IPS-15b (cell line): ENCODE results near the gene C15orf62.

Experiments
- H3K27me3 ChIP-seq: one replicate; pipeline ENCODE4 v1.6.1; 2013; ENCODE audit warnings: low read length; ENCODE audit not compliant: control insufficient read depth, insufficient read depth
- H3K36me3 ChIP-seq: one replicate; pipeline ENCODE4 v1.6.1; 2013; ENCODE audit warnings: low read length; ENCODE audit not compliant: control insufficient read depth, insufficient read depth
- H3K4me1 ChIP-seq: one replicate; pipeline ENCODE4 v1.6.1; 2013; ENCODE audit warnings: mild to moderate bottlenecking, low read length; ENCODE audit not compliant: control insufficient read depth, insufficient read depth
- H3K4me3 ChIP-seq: one replicate; pipeline ENCODE4 v1.5.1; 2013; ENCODE audit warnings: low read depth, low read length
- H3K9ac ChIP-seq: one replicate; pipeline ENCODE4 v1.6.1; 2013; ENCODE audit warnings: low read depth, mild to moderate bottlenecking, low read length
- H3K9me3 ChIP-seq: one replicate; pipeline ENCODE4 v1.6.1; 2013; ENCODE audit warnings: mild to moderate bottlenecking, low read length; ENCODE audit not compliant: control insufficient read depth, insufficient read depth

C15orf62 gene

GRCh38 chr15:40789119-40789518 lies 19.3 kb downstream of the C15orf62 start:
- Histone ChIP-seq H3K36me3 (no peaks in the 10 kb centered on the region), H3K9me3 (no peaks in the 10 kb centered on the region), H3K27me3 (no peaks in the 10 kb centered on the region), H3K4me3 (no peak overlapping the region), H3K4me1 (peaks cover 25% of the 10 kb centered on the region), H3K9ac (no peak overlapping the region)

- Histone ChIP-seq H3K36me3 (no peaks in the 10 kb centered on the region), H3K9me3 (no peaks in the 10 kb centered on the region), H3K4me3 (no peak overlapping the region), H3K27me3 (no peaks in the 10 kb centered on the region), H3K9ac (no peak overlapping the region), H3K4me1 (peaks cover 25% of the 10 kb centered on the region)
Observed at GRCh38 chr15:40789999-40790398, 20.2 kb downstream of the C15orf62 start.

GRCh38 chr15:40790718-40791117 lies 20.9 kb downstream of the C15orf62 start:
- Histone ChIP-seq H3K9me3 (no peaks in the 10 kb centered on the region), H3K27me3 (no peaks in the 10 kb centered on the region), H3K4me3 (no peak overlapping the region), H3K9ac (no peak overlapping the region), H3K4me1 (peaks cover 25% of the 10 kb centered on the region), H3K36me3 (no peaks in the 10 kb centered on the region)

- Histone ChIP-seq H3K4me1 (peaks cover 16% of the 10 kb centered on the region), H3K9me3 (no peaks in the 10 kb centered on the region), H3K36me3 (no peaks in the 10 kb centered on the region), H3K9ac (no peak overlapping the region), H3K4me3 (no peak overlapping the region), H3K27me3 (no peaks in the 10 kb centered on the region)
Observed at GRCh38 chr15:40792394-40792793, 22.6 kb downstream of the C15orf62 start.

- peaks cover 13% of the 10 kb centered on the region for H3K4me1 ChIP-seq
Observed at GRCh38 chr15:40793216-40793989, 23.6 kb downstream of the C15orf62 start.

GRCh38 chr15:40796041-40796440 lies 26.3 kb downstream of the C15orf62 start:
- Histone ChIP-seq H3K9me3 (no peaks in the 10 kb centered on the region), H3K4me3 (no peak overlapping the region), H3K4me1 (peaks cover 15% of the 10 kb centered on the region), H3K27me3 (no peaks in the 10 kb centered on the region), H3K36me3 (no peaks in the 10 kb centered on the region), H3K9ac (no peak overlapping the region)

More at GRCh38 chr15:40793216-40793989, 23.6 kb downstream of the C15orf62 start:
- Histone ChIP-seq H3K27me3 (no peaks in the 10 kb centered on the region), H3K36me3 (no peaks in the 10 kb centered on the region), H3K9me3 (no peaks in the 10 kb centered on the region), H3K4me3 (no peak overlapping the region), H3K9ac (no peak overlapping the region)

- no peaks in the 10 kb centered on the region for H3K36me3 ChIP-seq
- H3K4me1 ChIP-seq = peaks cover 15% of the 10 kb centered on the region
- H3K27me3 ChIP-seq = no peaks in the 10 kb centered on the region
- H3K4me3 ChIP-seq = no peak overlapping the region
- no peaks in the 10 kb centered on the region for H3K9me3 ChIP-seq
- H3K9ac ChIP-seq = no peak overlapping the region
Observed at GRCh38 chr15:40796512-40796911, 26.7 kb downstream of the C15orf62 start.

- Histone ChIP-seq H3K9me3 (no peaks in the 10 kb centered on the region), H3K27me3 (no peaks in the 10 kb centered on the region), H3K9ac (no peak overlapping the region), H3K4me1 (peaks cover 15% of the 10 kb centered on the region), H3K36me3 (no peaks in the 10 kb centered on the region), H3K4me3 (no peak overlapping the region)
Observed at GRCh38 chr15:40799523-40799922, 29.7 kb downstream of the C15orf62 start.

- H3K27me3 ChIP-seq = no peaks in the 10 kb centered on the region
- H3K4me3 ChIP-seq = no peak overlapping the region
- H3K9ac ChIP-seq = no peak overlapping the region
- no peaks in the 10 kb centered on the region for H3K9me3 ChIP-seq
- no peaks in the 10 kb centered on the region for H3K36me3 ChIP-seq
- H3K4me1 ChIP-seq = peaks cover 12% of the 10 kb centered on the region
Observed at GRCh38 chr15:40803076-40803475, 33.3 kb downstream of the C15orf62 start.

GRCh38 chr15:40803688-40804087 lies 33.9 kb downstream of the C15orf62 start:
- no peaks in the 10 kb centered on the region for H3K9me3 ChIP-seq
- no peak overlapping the region for H3K9ac ChIP-seq
- no peak overlapping the region for H3K4me3 ChIP-seq

GRCh38 chr15:40806672-40807027 lies 36.9 kb downstream of the C15orf62 start:
- peak overlapping the region; percentile 95 for H3K4me3 ChIP-seq
- H3K27me3 ChIP-seq = no peaks in the 10 kb centered on the region
- peaks cover 3% of the 10 kb centered on the region for H3K36me3 ChIP-seq
- H3K4me1 ChIP-seq = no peaks in the 10 kb centered on the region
- no peaks in the 10 kb centered on the region for H3K9me3 ChIP-seq
- peak overlapping the region; percentile 83 for H3K9ac ChIP-seq

More at GRCh38 chr15:40803688-40804087, 33.9 kb downstream of the C15orf62 start:
- Histone ChIP-seq H3K27me3 (no peaks in the 10 kb centered on the region), H3K36me3 (no peaks in the 10 kb centered on the region), H3K4me1 (peaks cover 8% of the 10 kb centered on the region)

GRCh38 chr15:40807028-40807887 lies 37.5 kb downstream of the C15orf62 start, which contains the start of the genes DNAJC17 and ZFYVE19:
Gene DNAJC17 (minus strand): TSS chr15:40807473. CDS start chr15:40807446, 27 bp downstream.
Gene ZFYVE19 (plus strand): TSS chr15:40807089. CDS start chr15:40807590, 501 bp downstream.
- H3K9ac ChIP-seq = peak within 1 kb of the TSS; percentile 83

More at GRCh38 chr15:40807028-40807887, 37.5 kb downstream of the C15orf62 start, which contains the start of the genes DNAJC17 and ZFYVE19:
- Histone ChIP-seq H3K9me3 (no peaks in the 10 kb centered on the region), H3K27me3 (no peaks in the 10 kb centered on the region), H3K4me1 (no peaks in the 10 kb centered on the region), H3K36me3 (peaks cover 3% of the 10 kb centered on the region), H3K4me3 (peak within 1 kb of the TSS; percentile 95)
